Adrenal gland (tissue), 12 donors: ENCODE measurements around the gene ABCD3. TPM values are rescaled to one million over a fixed set of nuclear protein-coding genes. Genes with fewer than 3 reads are reported as not detected.

Experiments used
- DNase-seq, 7 donors: peaks; one replicate each; pipeline ENCODE4 v3.0.0-alpha.2; 2019 to 2020
- H3K27ac ChIP-seq, 5 donors: fragments of 200-600 bp; sonication (generic) in 4 of 5; 1 replicate in 3 of 5; 2 replicates in 2 of 5; pipeline versions ENCODE4 v1.5.1 to v1.8.0; 2016 to 2020; ENCODE audit warnings: mild to moderate bottlenecking in 1 of 5
- H3K27me3 ChIP-seq: fragments of 200-600 bp; 2 replicates; pipeline ENCODE4 v1.8.0; 2021
- H3K36me3 ChIP-seq, 2 donors: fragments of 200-600 bp; replicated peaks in 1 of 2; 1 replicate in 1 of 2; 2 replicates in 1 of 2; pipeline versions ENCODE4 v1.5.1 to v1.8.0; 2018 to 2022
- H3K4me1 ChIP-seq, 2 donors: fragments of 200-600 bp; replicated peaks in 1 of 2; 1 replicate in 1 of 2; 2 replicates in 1 of 2; pipeline versions ENCODE4 v1.5.1 to v1.8.0; 2018 to 2021
- H3K4me3 ChIP-seq, 4 donors: fragments of 200-600 bp; sonication (generic) in 3 of 4; one replicate each; pipeline ENCODE4 v1.5.1; 2016 to 2018
- H3K9me3 ChIP-seq, 3 donors: fragments of 200-600 bp; sonication (generic) in 1 of 3; replicated peaks in 1 of 3; 1 replicate in 2 of 3; 2 replicates in 1 of 3; pipeline versions ENCODE4 v1.5.1 to v1.8.0; 2016 to 2021
- POLR2A ChIP-seq, 2 donors: fragments of 450-650 bp; IDR thresholded peaks; one replicate each; pipeline ENCODE4 v1.6.1; 2017; ENCODE audit warnings: antibody characterized with exemption in 2 of 2, mild to moderate bottlenecking in 2 of 2, moderate library complexity in 1 of 2
- WGBS, 4 donors: extraction: QIAGEN DNeasy Blood & Tissue Kit in 2 of 4; methylation state at CpG; one replicate each; pipeline versions ENCODE4 v1.1.5 to v1.1.7; 2013 to 2017; 5-methylcytosine and 5-hydroxymethylcytosine counted together
- intact Hi-C, 2 donors: fragments of 100-400 bp; cut with DNase I; formaldehyde crosslinking; loops; one replicate each; pipeline versions ENCODE4 v1.14.1 to v1.15.0; 2022 to 2023
- polyA plus RNA-seq, 3 donors: library from polyadenylated mRNA; stranded (reverse); fragments of 200-250 nt in 2 of 3; fragments of 350-450 nt in 1 of 3; fragmentation: Illumina TruSeq in 1 of 3; extraction: RNeasy Lipid Tissue Mini Kit (QIAGEN cat#74804) in 1 of 3; gene quantifications; one replicate each; pipeline ENCODE4 v1.2.3, GENCODE V29; 2013 to 2014
- total RNA-seq, 9 donors: library from RNA; depleted of rRNA in 4 of 9; stranded (reverse); fragments of >200 nt in 4 of 9; fragments of 120-200 nt in 1 of 9; fragmentation: NEBNext Ultra II Directional in 1 of 9; extraction: Animal tissue kit (Norgen Biotek cat#: 25700) in 1 of 9; gene quantifications; one replicate each; pipeline versions ENCODE4 v1.1.0 to v1.2.4, GENCODE V29; 2013 to 2023
- TF ChIP-seq, protein P1 (sequence below), 6 experiments: fragments of 450-650 bp in 4 of 6; fragments of 200-600 bp in 2 of 6; sonication (generic) in 1 of 6; IDR thresholded peaks; 1 replicate in 5 of 6; 2 replicates in 1 of 6; pipeline versions ENCODE4 v1.5.1 to v1.8.0; 2016 to 2021; ENCODE audit warnings: antibody characterized with exemption in 6 of 6, mild to moderate bottlenecking in 2 of 6, moderate library complexity in 1 of 6
- donor health status: healthy with polysubstance abuse.
- donor health status: Bipolar disorder and iron deficiency.
- donor health status: DM: yes; HTN: yes; CAD: no.
- donor health status: DM: no; HTN: no; CAD: no.
- donor health status: DM: no; HTN: no; CAD: no.
- donor health status: DM: yes; HTN: yes; CAD: no.

The ABCD3 gene
- total and polyA plus RNA-seq, 12 donors = 11.2 to 69.6 (median 37.1) TPM

DNA sequence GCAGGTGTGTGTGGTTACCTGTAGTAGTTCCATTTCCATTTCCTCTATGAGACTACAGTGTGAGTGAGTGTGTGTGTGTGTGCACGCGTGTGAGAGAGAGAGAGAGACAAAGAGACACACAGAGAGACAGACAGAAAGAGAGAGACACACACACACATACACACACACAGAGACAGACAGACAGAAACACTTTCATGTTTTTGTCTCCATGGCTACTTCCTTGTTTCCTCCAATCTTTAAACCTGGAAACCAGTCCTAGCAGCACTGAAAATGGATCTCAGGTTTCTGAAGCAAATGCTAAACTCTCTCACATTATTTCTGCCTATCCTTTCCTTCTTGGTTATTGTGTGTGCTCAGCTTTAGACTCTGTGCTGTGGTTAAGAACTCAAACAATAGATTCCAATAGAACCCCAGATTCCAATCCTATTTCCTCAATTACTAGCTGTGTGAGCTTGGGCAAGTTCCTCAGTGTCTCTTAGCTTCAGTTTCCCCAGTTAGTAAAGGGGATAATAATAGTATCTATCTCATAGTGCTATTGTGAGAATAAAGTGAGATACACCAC is 22.4 kb upstream of the ABCD3 start:
- intact Hi-C loops = no loop called here
- 92 to 97% (median 94%) methylated on average over 2 of the region's 2 CpGs for WGBS, 4 donors
- no peak overlapping the region for H3K4me3 ChIP-seq
- H3K27ac ChIP-seq = no peak overlapping the region
- H3K27me3 ChIP-seq = peaks cover 3% of the 10 kb centered on the region
- no peaks in the 10 kb centered on the region for H3K36me3 ChIP-seq
- no peaks in the 10 kb centered on the region for H3K4me1 ChIP-seq
- no peaks in the 10 kb centered on the region for H3K9me3 ChIP-seq
- TF ChIP-seq, protein P1, sequence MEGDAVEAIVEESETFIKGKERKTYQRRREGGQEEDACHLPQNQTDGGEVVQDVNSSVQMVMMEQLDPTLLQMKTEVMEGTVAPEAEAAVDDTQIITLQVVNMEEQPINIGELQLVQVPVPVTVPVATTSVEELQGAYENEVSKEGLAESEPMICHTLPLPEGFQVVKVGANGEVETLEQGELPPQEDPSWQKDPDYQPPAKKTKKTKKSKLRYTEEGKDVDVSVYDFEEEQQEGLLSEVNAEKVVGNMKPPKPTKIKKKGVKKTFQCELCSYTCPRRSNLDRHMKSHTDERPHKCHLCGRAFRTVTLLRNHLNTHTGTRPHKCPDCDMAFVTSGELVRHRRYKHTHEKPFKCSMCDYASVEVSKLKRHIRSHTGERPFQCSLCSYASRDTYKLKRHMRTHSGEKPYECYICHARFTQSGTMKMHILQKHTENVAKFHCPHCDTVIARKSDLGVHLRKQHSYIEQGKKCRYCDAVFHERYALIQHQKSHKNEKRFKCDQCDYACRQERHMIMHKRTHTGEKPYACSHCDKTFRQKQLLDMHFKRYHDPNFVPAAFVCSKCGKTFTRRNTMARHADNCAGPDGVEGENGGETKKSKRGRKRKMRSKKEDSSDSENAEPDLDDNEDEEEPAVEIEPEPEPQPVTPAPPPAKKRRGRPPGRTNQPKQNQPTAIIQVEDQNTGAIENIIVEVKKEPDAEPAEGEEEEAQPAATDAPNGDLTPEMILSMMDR (IDR thresholded peaks at IDR 0.05) = no peak
- TF ChIP-seq POLR2A (IDR thresholded peaks at IDR 0.05) = no peak
- no peak for DNase-seq

DNA sequence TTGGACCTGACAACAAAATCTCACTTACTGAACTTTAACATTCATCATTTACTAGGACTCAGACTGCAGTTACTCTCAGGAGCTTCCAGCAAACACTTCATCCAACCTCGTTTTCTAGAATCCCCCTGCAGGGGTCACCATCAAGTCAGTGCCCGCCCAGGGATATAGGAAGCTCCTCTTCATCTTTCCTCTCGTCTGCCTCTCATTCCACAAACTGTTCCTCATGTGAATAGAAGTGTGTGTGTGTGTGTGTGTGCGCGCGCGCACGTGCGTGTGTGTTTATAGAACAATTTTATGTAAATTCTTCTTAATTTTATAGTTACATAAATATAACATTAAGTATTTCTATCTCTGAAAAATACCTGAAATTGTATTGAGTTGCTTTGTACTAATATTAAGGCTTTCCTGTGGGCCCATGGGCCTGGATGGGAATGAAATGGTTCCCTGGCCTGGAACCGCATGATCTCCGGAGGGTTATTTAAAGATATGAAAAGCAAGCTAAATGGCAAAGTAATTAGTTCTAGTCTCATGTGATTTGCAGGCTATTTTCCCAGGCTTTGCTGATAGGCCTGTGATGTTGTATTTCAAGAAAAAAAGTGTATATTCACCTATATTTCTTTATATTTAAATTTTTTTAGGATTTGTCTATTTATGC is 21.7 kb upstream of the ABCD3 start:
- intact Hi-C loops = no loop called here
- Histone ChIP-seq H3K9me3 (no peaks in the 10 kb centered on the region), H3K36me3 (no peaks in the 10 kb centered on the region), H3K27ac (no peak overlapping the region), H3K4me1 (no peaks in the 10 kb centered on the region), H3K27me3 (peaks cover 3% of the 10 kb centered on the region), H3K4me3 (no peak overlapping the region)
- TF ChIP-seq, protein P1 (IDR thresholded peaks at IDR 0.05) = no peak
- TF ChIP-seq POLR2A (IDR thresholded peaks at IDR 0.05) = no peak
- WGBS, 4 donors = 84 to 87% (median 86%) methylated on average over 11 of the region's 11 CpGs
- no peak for DNase-seq

DNA sequence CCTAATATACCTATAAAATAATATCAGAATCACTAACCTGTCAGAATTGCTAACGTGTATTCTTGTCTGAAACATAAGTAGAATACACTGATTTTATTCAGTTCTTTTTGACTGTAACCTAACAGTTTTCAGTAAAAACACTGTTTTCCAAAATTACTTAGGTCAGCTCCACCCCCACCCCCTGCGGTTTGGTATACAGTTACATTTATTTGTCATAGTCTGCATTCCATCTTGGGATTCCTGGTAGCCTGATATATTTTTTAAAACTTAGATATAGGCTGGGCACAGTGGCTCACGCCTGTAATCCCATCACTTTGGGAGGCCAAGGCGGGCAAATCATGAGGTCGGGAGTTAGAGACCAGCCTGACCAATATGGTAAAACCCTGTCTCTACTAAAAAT is 19.8 kb upstream of the ABCD3 start:
- H3K27me3 ChIP-seq = no peaks in the 10 kb centered on the region
- intact Hi-C loops = no loop called here
- no peaks in the 10 kb centered on the region for H3K36me3 ChIP-seq
- H3K9me3 ChIP-seq = no peaks in the 10 kb centered on the region
- H3K4me3 ChIP-seq = no peak overlapping the region
- no peaks in the 10 kb centered on the region for H3K4me1 ChIP-seq
- DNase-seq = no peak
- TF ChIP-seq, protein P1 (IDR thresholded peaks at IDR 0.05) = no peak
- no peak for TF ChIP-seq POLR2A (IDR thresholded peaks at IDR 0.05)
- H3K27ac ChIP-seq = no peak overlapping the region
- WGBS, 4 donors = 81 to 89% (median 84%) methylated on average over 5 of the region's 5 CpGs

DNA sequence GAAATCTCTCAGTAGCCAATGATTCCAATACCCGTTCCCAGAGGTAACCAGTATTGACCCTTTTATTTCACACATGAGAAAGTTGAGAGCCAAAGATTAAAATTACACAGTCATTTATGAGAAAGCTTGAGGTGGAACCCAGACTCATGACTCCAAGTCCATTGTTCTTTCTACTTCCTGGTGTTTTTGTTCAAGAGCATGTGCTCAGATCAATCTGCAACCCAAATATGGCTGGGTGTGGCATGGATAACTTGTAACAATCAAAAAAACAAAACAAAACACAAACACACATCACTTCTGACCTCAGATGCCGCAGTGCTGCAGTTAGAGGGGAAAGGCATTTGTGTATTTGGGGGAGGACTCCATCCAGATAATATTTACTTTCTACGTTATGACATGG is 18.7 kb upstream of the ABCD3 start:
- WGBS, 4 donors = 84 to 98% (median 90%) methylated on average over 3 of the region's 3 CpGs
- no peak overlapping the region for H3K27ac ChIP-seq
- H3K9me3 ChIP-seq = no peaks in the 10 kb centered on the region
- TF ChIP-seq POLR2A (IDR thresholded peaks at IDR 0.05) = no peak
- TF ChIP-seq, protein P1 (IDR thresholded peaks at IDR 0.05) = no peak
- DNase-seq = no peak
- H3K36me3 ChIP-seq = no peaks in the 10 kb centered on the region
- intact Hi-C loops = no loop called here
- no peaks in the 10 kb centered on the region for H3K4me1 ChIP-seq
- no peak overlapping the region for H3K4me3 ChIP-seq
- no peaks in the 10 kb centered on the region for H3K27me3 ChIP-seq
